ENCODE data around the gene SGSH. TPM values are rescaled to one million over a fixed set of nuclear protein-coding genes. Genes with fewer than 3 reads are reported as not detected.

Gene SGSH
- total RNA-seq, 1 experiment from 2014 or later = 28.8 TPM

DNA sequence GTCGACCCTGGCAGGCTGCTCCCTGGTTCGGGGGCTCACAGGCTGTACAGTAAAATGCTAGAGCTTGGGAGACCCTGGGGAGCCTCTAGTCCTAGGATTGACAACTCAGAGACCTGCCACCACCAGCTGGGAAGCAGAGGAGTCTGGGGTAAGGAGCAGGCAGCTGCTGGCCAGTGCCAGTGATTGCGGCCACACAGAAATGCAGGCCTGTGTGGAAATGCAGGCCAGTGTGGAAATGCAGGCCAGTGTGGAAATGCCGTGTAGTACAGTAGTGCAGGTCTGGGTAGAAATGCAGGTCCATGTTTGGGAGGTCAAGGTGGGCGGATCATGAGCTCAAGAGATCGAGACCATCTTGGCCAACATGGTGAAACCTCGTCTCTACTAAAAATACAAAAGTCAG lies 23.5 kb downstream of the SGSH start:
- DNase-seq (ENCODE audit: low read depth) = no peak
- in situ Hi-C loops (cut with HindIII; ENCODE audit: low pct_unique_long_range_greater_than_20kb, low sequenced_read_pairs) = no loop called here

DNA sequence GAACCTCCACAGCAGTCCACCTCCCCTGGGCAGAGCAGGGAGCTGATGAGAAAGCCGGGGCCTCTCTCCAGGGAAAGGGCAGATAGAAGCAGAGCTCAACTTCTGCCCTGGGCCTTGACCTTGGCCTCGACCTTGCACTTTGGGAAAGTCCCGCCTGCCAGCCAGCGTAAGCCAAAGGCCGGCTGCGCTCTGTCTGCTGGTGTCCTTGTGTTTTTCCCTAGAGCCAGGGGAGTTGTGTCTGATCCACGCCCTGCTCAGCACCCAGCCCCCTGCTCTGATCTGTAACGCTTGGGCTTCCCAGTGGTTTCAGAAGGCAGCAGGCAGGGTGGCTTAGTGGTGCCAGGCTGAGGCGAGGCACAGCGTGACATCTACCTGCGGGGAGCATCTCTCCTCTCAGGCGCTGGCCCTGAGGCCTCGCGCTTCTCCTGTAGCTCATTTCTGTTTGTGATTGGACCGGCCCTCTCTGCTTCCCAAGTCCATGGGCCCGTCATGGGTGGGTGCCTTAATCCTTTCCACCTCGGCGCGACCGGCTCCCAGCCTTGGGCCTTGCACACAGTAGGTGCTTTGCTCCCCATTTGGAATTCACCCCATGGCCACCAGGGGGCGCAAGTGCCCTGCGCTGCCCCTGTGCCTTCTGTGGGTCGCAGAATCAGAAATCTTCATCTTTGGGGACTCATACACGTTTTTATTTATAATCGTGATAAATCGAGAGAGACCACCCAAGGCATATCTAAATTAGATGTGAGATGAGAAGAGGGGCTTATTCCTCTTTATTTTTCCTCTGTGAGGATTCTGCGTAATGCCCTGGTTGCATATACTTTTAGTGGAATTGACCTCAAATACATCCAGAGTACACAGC lies 24.2 kb downstream of the SGSH start:
- in situ Hi-C loops (cut with HindIII; ENCODE audit: low pct_unique_long_range_greater_than_20kb, low sequenced_read_pairs) = no loop called here

DNA sequence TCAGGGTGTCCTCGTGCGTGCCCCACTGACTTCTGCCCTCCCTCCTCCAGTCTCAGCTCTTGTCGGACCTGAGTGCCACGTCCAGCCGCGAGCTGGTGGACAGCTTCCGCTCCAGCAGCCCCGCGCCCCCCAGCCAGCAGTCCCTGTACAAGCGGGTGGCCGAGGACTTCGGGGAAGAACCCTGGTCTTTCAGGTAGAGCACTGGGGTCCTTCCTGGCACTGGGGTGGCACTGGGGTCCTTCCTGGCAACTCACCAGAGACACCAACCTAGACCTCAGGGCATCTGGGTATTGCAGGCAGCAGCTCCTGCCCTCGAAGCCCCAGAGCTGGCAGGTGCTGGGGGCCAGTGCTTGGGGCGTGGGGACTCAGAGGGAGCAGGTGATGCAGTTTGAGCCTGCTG lies 25.0 kb downstream of the SGSH start:
- in situ Hi-C loops (cut with HindIII; ENCODE audit: low pct_unique_long_range_greater_than_20kb, low sequenced_read_pairs) = no loop called here
- DNase-seq (ENCODE audit: low read depth) = no peak

More for the DNA sequence above, 24.2 kb downstream of the SGSH start:
- no peak for DNase-seq (ENCODE audit: low read depth)

DNA sequence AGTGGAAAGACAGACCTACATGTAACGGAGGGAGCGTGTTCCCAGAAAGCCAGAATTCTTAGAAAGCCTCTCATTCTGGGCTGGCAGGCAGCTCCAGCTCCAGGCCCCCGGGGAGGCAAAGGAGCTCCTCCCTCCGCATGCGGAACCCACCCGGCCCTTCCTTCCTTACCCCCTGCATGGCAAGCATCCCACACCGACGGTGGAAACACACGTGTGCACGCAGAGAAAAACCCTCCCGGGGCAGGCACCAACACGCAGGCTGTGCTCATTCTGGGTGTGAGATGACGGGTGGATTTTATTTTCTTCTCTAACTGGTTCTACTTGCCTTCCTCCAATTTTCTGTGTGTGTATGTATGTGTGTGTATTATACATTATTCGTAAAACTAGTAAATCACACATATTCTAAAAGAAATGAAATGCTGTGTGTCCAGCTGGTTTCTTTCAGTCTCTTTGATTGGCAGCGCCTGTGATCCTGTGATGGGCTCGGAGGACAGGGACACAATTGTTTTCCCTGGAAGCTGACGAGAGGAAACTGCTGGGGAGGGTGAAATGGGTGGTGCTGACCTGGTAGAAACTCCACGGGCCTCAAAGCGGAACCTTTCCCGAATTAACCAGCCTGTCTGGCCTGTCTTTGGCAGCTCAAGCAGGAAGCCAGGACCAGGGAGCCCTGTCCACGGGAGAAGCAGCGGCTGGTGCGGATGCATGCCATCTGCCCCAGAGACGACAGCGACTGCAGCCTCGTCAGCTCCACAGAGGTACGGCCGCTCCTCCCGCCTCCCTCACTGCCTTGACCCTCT lies 28.1 kb downstream of the SGSH start:
- no peak for DNase-seq (ENCODE audit: low read depth)
- in situ Hi-C loops (cut with HindIII; ENCODE audit: low pct_unique_long_range_greater_than_20kb, low sequenced_read_pairs) = no loop called here

DNA sequence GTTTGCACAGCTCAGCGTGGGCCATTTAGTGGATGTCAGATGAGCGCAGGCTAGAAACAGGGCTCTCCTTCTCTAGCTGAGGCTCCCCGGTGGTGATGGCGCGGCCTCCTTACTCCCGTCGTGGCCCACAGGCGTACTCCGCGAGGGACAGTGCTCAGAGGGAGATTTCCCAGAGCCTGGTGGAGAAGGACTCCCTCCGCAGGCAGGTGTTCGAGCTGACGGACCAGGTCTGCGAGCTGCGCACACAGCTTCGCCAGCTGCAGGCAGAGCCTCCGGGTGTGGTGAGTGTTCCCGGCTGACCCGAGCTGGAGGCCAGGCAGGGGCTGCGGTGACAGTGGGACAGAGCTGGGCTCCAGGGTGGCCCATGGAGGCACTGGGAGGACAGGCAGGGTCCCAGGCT lies 28.9 kb downstream of the SGSH start:
- in situ Hi-C loops (cut with HindIII; ENCODE audit: low pct_unique_long_range_greater_than_20kb, low sequenced_read_pairs) = no loop called here
- no peak for DNase-seq (ENCODE audit: low read depth)

DNA sequence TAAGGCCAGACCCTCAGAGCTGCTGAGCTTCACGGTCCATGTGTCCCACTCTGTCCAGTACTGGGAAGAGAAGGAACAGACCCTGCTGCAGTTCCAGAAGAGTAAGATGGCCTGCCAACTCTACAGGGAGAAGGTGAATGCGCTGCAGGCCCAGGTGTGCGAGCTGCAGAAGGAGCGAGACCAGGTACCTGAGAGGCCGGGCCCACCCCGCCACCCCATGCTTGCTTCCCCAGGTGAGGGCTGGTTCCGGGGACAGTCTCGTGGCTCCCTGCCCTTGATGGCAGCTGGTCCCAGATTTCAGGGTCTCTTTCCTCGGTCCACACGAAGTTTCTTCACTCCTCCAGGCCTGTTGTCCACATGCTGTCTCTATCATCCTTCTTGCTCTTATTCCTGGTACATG lies 29.4 kb downstream of the SGSH start:
- DNase-seq (ENCODE audit: low read depth) = no peak
- in situ Hi-C loops (cut with HindIII; ENCODE audit: low pct_unique_long_range_greater_than_20kb, low sequenced_read_pairs) = no loop called here

DNA sequence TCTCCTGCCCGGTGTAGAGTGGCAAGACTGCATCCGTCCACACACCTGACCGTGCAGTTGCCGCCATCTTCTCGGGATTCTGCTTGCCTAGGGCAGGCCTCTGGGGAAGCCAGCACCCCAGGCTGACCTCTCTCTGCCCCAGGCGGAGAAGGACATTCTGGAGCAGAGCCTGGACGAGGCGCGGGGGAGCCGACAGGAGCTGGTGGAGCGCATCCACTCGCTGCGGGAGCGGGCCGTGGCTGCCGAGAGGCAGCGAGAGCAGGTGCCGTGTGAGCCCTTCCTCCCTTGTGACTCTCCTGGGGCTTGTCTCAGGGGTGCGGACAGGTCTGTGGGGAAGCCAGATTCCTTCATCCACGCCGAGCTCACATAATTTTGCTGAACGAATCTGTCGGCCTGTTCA lies 30.5 kb downstream of the SGSH start:
- no peak for DNase-seq (ENCODE audit: low read depth)
- in situ Hi-C loops (cut with HindIII; ENCODE audit: low pct_unique_long_range_greater_than_20kb, low sequenced_read_pairs) = no loop called here

DNA sequence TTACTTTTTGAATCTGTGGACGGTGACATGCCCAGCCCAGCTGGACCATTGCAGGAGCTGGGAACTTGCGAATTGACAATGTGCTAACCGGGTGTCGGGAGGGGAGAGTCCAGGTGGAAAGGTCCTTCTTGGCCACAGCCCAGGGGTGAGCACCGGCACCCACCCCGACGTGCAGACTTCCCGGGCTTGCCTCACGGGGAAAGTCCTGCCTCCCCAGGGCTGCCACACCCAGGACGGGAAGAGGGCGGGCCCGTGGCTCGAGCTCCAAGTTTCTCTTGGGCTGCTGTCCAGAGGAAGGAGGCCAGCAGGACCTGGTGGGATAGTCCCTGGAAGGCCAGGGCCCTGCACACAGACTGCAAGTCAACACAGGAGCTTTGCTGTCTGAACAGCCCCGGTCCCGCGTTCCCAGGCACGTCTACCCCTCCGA lies 32.6 kb downstream of the SGSH start:
- DNase-seq (ENCODE audit: low read depth) = no peak
- in situ Hi-C loops (cut with HindIII; ENCODE audit: low pct_unique_long_range_greater_than_20kb, low sequenced_read_pairs) = no loop called here

DNA sequence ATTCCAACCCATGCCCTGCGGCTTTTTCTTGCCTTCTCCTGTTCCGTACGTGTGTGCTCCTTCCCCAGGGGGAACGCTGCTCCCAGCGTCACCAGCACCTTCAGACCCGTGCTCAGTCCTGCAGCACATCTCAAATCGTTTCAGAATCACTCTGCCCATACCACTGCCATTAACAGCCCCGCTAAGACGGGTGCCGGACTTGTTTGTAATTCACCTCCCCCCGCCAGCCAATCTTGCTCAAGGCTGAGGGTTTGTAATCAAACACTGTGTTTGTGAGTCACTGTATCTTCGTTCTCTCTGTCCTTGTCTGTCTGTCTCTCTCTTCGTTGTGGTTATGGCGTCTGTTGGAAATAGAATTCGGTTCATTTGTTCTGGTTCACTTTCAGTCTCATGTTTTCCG lies 33.0 kb downstream of the SGSH start:
- no peak for DNase-seq (ENCODE audit: low read depth)
- in situ Hi-C loops (cut with HindIII; ENCODE audit: low pct_unique_long_range_greater_than_20kb, low sequenced_read_pairs) = no loop called here

DNA sequence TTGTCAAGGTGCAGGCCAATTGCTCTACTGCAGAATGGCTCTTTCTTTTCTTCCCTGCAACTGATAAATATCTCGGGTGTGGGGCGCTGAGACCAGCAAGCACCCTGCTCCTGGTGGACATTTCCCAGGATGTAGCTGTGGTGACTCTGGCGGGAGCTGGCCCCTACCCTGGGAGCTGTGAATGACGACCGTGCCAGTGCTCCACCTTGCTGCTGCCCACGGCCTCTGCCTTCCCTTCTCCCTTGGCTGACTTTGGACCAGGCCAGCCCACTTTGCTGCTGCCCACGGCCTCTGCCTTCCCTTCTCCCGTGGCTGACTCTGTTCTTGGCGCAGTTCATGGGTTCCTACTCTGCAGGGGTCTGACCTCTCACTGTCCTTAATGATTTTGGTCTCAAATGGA lies 34.2 kb downstream of the SGSH start:
- no peak for DNase-seq (ENCODE audit: low read depth)
- in situ Hi-C loops (cut with HindIII; ENCODE audit: low pct_unique_long_range_greater_than_20kb, low sequenced_read_pairs) = no loop called here

DNA sequence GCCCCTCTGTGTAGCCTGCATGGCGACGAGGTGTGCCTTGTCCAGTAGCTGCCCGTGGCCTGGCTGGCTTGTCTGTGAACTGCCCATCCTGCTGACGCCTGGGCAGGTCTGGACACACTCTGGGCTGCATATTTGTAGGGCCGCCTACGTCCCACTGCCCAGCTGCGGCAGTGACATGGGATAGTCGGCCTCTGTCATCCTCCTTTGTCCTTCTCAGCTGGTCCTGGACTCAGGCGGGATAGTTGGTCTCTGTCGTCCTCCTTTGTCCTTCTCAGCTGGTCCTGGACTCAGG lies 35.8 kb downstream of the SGSH start:
- DNase-seq (ENCODE audit: low read depth) = no peak
- in situ Hi-C loops (cut with HindIII; ENCODE audit: low pct_unique_long_range_greater_than_20kb, low sequenced_read_pairs) = no loop called here

DNA sequence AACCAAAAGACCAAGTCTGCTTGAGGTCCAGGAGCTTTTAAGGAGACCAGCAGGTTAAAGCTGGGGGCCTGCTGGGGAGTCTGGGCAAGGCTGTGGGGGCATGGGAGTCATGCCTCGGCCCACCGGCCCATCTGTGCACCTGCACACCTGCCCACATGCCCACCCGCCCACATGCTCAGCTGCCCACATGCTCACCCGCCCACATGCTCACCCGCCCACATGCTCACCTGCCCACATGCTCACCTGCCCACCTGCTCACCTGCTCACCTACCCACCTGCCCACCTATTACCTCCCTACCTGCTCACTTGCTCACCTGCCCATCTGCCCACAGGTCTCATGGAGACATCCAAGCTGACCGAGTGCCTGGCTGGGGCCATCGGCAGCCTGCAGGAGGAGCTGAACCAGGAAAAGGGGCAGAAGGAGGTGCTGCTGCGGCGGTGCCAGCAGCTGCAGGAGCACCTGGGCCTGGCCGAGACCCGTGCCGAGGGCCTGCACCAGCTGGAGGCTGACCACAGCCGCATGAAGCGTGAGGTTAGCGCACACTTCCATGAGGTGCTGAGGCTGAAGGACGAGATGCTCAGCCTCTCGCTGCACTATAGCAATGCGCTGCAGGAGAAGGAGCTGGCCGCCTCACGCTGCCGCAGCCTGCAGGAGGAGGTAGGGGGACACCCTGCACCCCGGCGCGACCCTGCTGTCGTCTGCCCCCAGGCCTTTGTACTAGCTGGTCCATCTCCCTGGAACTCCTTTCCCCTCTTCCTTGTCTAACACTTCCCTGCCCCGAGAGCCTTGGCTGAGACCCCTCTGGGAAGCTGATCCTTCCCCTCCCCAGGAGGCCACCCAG lies 36.3 kb downstream of the SGSH start:
- DNase-seq (ENCODE audit: low read depth) = no peak
- in situ Hi-C loops (cut with HindIII; ENCODE audit: low pct_unique_long_range_greater_than_20kb, low sequenced_read_pairs) = no loop called here

DNA sequence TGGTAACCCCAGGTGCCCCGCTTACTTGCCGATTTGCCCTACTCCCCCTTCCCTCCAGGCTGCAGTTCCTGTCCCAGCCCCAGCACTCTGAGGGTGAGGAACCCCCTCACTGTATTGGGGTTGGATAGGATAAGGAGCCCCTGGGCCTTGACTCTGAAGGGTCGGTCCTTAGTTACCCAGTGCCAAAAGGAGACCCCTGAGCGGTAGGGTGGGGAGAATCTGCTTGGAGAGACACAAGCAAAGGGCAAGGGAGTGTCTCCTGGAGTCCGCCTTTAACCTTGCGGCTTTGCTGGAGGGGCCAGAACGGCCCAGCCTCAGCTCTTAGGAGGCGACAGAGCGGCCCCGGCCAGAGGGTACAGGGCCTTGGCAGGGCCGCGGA lies 37.3 kb downstream of the SGSH start:
- in situ Hi-C loops (cut with HindIII; ENCODE audit: low pct_unique_long_range_greater_than_20kb, low sequenced_read_pairs) = no loop called here
- no peak for DNase-seq (ENCODE audit: low read depth)

DNA sequence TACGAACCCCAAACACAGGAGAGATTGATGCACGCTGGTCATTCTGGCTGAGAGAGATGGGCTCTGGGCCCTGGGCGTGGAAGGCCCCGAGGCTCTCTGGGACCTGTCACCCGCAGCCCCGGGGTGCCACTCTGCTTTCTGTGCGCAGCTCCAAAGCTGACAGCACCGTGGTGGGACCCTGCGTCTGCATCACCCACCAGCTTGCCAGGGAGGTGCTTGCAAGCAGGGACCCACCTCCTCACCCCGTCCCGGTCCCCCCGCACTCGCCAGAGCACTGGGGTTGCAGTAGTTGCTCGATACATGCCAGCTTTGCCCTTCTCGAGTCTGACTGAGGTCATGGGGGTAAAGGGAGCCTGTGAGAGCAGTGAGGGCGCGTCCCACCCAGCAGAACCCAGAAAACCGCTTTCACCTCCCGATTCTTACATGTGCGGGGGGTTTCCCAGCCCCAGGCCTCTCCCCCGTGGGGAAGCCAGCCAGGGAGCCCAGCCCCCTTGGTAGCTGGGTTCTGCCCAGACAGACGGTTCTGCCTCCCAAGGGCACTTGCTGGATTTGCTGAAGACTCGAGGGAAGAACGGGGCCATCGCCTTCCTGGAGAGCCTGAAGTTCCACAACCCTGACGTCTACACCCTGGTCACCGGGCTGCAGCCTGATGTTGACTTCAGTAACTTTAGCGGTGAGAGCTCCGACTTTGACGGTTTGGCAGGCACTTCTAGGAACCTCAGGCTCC lies 37.9 kb downstream of the SGSH start:
- in situ Hi-C loops (cut with HindIII; ENCODE audit: low pct_unique_long_range_greater_than_20kb, low sequenced_read_pairs) = no loop called here
- no peak for DNase-seq (ENCODE audit: low read depth)

DNA sequence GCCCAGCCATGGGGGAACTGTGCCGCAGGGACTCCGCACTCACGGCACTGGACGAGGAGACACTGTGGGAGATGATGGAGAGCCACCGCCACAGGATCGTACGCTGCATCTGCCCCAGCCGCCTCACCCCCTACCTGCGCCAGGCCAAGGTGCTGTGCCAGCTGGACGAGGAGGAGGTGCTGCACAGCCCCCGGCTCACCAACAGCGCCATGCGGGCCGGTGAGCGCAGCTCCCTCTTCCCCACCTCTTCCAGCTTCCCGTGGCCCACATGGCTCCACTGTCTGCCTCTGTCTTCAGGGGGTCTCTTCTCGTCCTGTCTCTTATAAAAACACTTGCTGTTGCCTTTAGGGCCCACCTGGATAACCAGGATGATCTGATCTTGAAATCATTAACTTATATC lies 38.7 kb downstream of the SGSH start:
- in situ Hi-C loops (cut with HindIII; ENCODE audit: low pct_unique_long_range_greater_than_20kb, low sequenced_read_pairs) = no loop called here
- no peak for DNase-seq (ENCODE audit: low read depth)

DNA sequence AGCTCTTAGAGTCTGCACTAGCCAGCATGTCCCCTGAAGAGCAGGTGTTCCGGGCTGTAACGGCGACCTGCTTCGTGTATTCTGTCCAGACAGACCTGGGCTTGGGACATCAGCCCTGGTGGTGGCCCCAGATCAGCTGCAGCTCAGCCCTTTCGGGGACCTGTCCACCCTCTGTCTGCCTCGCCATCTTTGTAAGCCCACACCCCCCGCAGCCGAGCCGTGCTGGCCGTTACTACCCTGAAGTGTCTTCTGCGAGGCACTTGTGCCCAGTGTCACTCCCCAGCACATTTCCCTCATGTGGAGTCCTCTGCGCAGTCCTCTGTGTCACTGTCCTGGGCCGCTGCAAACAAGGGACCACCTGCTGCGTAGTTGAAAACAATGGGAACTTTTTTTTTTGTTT lies 39.9 kb downstream of the SGSH start:
- DNase-seq (ENCODE audit: low read depth) = no peak
- in situ Hi-C loops (cut with HindIII; ENCODE audit: low pct_unique_long_range_greater_than_20kb, low sequenced_read_pairs) = no loop called here

DNA sequence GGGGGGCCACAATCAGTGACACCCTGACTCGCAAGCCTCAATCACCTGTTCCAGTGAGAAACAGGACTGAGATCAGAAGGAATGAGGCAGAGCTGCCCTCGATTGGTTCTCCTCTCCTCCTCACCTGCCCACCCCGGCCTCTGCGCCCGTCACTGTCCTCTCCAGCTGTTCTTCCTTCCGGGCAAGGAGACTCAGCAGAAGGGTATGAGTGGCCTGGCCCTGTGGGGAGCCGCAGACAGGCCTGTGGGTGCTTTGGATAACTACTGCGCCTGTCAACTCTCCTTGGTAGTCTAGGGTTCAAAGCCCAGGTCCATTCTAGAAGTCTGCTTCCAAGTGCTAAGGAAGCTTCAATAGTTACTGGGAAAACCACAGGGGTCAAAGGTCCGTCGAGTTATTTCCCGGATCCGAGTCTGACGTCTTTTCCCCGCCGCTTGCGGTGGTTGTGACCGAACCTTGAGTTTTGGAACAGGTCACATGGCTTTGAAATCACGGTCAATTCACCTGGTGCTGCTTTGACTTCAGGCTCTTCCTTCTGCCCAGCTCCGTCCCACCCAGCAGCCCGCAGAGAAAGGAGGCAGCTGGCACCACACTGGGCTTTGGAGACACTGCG lies 42.0 kb downstream of the SGSH start:
- in situ Hi-C loops (cut with HindIII; ENCODE audit: low pct_unique_long_range_greater_than_20kb, low sequenced_read_pairs) = no loop called here
- no peak for DNase-seq (ENCODE audit: low read depth)

DNA sequence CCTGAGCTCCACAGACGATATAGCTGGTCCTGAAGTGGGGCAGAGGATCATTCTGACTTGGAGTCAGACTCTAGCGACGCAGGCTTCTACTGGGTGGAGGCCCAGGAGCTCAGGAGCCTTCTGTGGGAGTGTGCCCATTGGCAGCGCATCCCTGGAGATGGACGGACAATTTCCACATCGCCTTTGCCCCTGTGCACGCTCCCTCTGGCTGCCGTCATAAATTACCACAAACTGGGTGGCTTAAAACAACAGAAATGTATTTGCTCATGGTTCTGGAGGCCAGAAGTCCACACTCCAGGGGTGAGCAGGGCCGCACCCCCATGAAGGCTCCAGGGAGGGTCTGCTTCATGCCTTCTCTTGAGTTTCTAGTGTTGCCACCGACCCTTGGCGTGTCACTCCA lies 43.4 kb downstream of the SGSH start:
- in situ Hi-C loops (cut with HindIII; ENCODE audit: low pct_unique_long_range_greater_than_20kb, low sequenced_read_pairs) = no loop called here

More for the DNA sequence above, 43.4 kb downstream of the SGSH start:
- DNase-seq (ENCODE audit: low read depth) = no peak

Measured in Caki2 (cell line).